Measurements from ENCODE around the gene ABCC4.
"Not testable (repeated sequence)": the region's sequence is repeated elsewhere in the genome, so short reads cannot be mapped to it uniquely, and the experiment has no call there.

The ABCC4 gene

GRCh38 chr13:95226932-95227695 lies 74.1 kb downstream of the ABCC4 start:
- no peak for DNase-seq

- no peak for DNase-seq
Measured at GRCh38 chr13:95226476-95226875, 74.8 kb downstream of the ABCC4 start.

- DNase-seq = no peak
Measured at GRCh38 chr13:95226050-95226449, 75.2 kb downstream of the ABCC4 start.

- no peak for DNase-seq
Measured at GRCh38 chr13:95224064-95224463, 77.2 kb downstream of the ABCC4 start.

- no peak for DNase-seq
Measured at GRCh38 chr13:95222733-95223018, 78.6 kb downstream of the ABCC4 start.

- no peak for DNase-seq
Measured at GRCh38 chr13:95221971-95222732, 79.1 kb downstream of the ABCC4 start.

GRCh38 chr13:95220611-95221010 lies 80.6 kb downstream of the ABCC4 start:
- DNase-seq = no peak

GRCh38 chr13:95217920-95218830 lies 83.1 kb downstream of the ABCC4 start:
- no peak for DNase-seq

- DNase-seq = no peak
Measured at GRCh38 chr13:95216182-95216581, 85.1 kb downstream of the ABCC4 start.

GRCh38 chr13:95212983-95213850 lies 88.0 kb downstream of the ABCC4 start:
- peak in 1 of 14 donors; percentile 13 for DNase-seq

- DNase-seq = no peak
Measured at GRCh38 chr13:95209109-95209508, 92.1 kb downstream of the ABCC4 start.

- DNase-seq = no peak
Measured at GRCh38 chr13:95207769-95208366, 93.4 kb downstream of the ABCC4 start.

- no peak for DNase-seq
Measured at GRCh38 chr13:95206116-95206515, 95.1 kb downstream of the ABCC4 start.

- peak in 2 of 14 donors; percentile 6 to 8 for DNase-seq
Measured at GRCh38 chr13:95204231-95204765, 97.0 kb downstream of the ABCC4 start.

GRCh38 chr13:95201814-95202651 lies 99.2 kb downstream of the ABCC4 start:
- peak in 1 of 14 donors; percentile 8 for DNase-seq

- not testable (repeated sequence) for DNase-seq
Measured at GRCh38 chr13:95200386-95200957, 100.8 kb downstream of the ABCC4 start.

- no peak for DNase-seq
Measured at GRCh38 chr13:95199896-95200295, 101.4 kb downstream of the ABCC4 start.

- not testable (repeated sequence) for DNase-seq
Measured at GRCh38 chr13:95198606-95199005, 102.6 kb downstream of the ABCC4 start.

- DNase-seq = no peak
Measured at GRCh38 chr13:95197548-95197947, 103.7 kb downstream of the ABCC4 start.

- peak in 3 of 14 donors; percentile 11 to 34 (median 16) for DNase-seq
Measured at GRCh38 chr13:95195146-95195545, 106.1 kb downstream of the ABCC4 start.

Data from C1 segment of cervical spinal cord (tissue), 14 donors.